UCSD-AML1 (cell line): ENCODE data around the gene ZSCAN5B.
A peak's percentile ranks its signal among the peaks of the same experiment; 100 is the strongest.

Experiments used
- DNase-seq: peaks from one replicate; lab custom pipeline; 2025; ENCODE audit not compliant: unreplicated experiment; lab: John Stamatoyannopoulos, UW

Gene ZSCAN5B

DNA sequence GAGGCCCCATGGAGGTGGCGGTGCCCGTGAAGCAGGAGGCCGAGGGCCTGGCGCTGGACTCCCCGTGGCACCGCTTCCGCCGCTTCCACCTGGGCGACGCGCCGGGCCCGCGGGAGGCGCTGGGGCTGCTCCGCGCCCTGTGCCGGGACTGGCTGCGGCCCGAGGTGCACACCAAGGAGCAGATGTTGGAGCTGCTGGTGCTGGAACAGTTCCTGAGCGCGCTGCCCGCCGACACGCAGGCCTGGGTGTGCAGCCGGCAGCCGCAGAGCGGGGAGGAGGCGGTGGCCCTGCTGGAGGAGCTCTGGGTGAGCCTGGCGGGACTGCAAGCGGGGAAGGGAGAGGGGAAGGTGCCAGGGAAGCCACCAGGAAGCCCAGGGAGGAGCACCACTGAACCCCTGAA lies 50.7 kb downstream of the ZSCAN5B start:
- DNase-seq: no peak

DNA sequence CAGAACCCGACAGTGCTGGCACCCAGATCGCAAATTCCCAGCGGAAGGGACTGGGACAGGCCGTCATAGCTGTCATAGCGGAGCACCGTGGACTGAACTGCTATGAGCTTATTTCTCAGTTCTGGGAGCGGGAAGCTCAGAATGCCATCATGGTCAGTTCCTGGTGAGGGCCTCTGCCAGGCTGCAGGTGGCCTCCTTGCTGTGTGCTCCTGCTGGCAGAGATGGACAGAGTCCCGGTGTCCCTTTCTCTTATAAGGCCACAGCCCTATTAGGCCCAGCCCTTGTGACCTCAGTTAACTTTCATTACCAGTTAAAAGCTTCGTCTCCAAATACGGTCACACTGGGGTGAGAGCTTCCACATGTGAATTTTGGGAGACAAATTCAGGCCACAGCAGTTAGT lies 51.9 kb downstream of the ZSCAN5B start:
- no peak for DNase-seq

DNA sequence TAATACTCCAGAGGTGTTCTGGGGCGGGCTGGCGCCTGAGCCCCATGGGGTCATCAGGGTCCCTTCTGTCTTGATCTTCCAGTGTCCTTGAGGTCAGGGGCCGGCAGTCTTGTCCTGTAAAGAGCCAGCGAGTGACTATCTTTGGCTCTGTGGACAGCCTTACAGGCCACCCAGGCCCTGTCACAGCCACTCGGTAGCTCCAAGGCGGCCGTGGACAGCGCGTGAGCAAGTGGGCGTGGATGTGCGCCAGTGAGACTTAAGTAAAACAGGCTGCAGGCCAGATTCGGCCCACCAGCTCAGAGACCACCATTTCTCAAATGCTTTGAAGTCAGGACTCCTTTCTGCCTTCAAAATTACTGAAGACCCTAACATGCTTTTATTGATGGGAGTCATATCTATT lies 52.8 kb downstream of the ZSCAN5B start:
- DNase-seq: no peak

GRCh38 chr19:56144376-56144775 lies 53.2 kb downstream of the ZSCAN5B start:
- DNase-seq: peak; percentile 52

DNA sequence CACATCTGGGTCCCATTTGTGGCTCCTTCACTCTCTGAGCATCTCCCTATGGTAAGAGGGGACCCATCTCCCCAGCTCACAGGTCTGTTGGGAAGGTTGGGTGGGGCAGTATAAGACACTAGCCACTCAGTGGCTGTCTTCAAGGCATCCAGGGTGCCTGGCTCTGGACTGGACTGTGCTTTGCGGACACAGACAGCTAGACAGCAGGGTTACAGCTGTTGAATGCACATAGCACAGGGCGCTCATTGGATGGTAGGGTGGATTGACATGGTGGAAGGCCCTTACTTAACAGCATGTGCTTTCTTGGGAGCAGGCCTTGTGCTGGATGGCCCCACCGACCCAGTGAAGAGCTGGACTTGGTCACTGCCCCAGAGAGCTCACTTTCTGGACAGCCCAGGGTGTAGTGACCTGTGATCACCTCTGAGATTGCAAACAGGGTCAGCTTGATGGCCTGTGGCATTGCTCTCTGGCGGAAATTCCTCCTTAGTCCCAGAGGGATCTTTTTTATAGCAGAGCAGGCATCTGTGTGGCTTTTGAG lies 54.6 kb downstream of the ZSCAN5B start:
- DNase-seq: no peak

- no peak for DNase-seq
Measured at GRCh38 chr19:56142087-56142787, 55.3 kb downstream of the ZSCAN5B start.

DNA sequence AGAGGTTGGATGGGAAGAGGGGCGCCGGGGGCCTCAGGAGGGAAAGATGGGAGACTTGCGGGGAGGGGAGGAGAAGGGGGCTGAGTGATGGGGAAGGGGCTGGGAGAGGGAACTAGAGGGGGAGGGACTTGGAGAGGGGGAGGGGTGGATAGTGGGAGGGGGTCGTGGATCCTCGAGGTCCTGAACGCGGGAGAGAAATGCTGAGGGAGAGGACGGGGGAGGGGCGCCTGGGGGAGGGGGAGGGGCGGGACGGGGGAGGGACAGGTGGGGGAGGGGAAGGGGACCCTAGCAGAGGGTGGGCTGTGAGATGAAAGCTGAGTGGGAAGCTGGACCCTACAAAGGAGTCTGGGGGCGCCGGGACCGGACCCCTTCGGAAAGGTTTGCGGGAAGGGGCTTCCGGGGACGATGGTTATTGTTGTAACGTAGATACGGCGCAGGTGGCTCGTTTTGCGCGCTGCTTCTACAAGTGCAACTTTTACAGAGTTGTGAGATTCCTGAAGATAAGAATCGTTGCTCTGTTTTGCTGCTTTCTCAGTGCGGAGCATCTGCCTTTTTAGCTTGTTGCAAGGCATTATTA lies 56.1 kb downstream of the ZSCAN5B start:
- no peak for DNase-seq

DNA sequence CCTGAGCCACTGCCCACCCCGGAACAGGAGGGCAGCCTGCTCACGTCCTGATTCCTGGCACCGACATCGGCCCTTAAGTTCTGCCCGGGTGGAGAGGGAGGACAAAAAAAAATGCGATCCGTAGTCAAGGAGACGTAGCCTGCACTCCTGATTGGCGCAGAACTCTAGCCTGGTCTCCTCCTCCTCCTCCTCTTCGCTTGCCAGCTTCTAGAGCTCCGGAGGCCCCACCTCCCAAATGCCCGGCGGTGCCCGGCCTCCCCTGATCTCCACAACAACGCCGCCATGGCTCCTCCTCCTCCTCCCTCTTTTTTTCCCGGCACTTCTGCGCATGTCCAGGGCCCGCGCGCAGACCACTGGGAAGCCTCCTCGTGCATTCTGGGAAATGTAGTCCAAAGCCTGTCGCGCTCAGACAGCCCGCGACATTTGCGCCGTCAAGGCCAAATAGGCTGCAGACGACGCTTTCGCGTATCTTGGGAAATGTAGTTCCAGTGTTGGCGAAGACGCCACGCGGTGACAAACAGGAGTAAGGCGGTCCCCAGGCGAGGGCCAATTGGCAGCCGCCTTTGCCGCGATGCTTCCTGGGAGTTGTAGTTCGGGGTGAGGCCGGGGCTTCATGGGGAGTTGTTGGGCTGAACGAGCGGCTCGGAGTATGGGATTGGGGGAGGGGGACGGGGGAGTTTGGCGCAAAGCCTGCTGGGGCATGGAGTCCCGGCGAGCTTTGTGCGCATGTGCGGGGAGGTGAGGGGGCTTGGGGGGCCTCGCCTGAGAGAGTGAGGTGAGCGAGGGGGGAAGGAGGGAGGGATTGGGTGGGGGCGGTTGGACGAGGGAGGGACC lies 56.8 kb downstream of the ZSCAN5B start, which contains the start of gene ZNF444:
Gene ZNF444 (plus strand): TSS at position 705 of the 834 bp plus-strand sequence. CDS start 5,625 bp downstream, outside the sequence.
- DNase-seq: peak; percentile 100

DNA sequence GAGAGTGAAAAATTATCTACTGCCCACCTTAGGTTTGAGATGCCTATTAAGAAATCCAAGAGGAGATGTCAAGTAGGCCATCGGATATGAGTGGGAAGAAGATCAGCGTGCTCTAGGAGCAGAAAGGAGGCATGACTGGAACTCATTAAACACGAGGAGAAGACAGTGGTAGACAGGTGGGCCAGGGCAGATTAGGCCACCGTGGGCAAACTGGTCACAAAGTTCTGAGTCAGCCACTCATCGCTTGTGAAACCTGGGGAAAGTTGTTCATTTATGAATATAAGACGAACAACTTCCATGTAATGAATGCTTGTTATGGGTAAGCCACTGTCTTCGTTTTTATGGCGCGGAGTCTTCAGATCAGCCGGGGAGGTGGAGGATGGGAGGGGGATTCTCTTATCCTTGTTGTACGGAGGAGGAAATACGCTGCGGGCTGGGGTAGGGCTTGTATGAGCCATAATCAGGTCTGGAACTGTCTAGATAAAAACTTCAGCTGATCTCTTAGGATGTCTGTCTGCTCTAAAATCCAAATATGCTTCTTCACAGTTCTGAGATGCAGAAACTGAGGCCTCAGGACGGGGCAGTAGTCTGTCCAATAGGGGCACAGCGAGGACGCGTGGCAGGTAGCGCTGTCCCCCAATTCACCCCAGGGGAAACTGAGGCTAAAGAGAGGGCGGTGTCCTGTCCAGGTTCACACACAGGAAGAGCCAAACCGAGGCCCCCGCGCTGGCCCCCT lies 57.6 kb downstream of the ZSCAN5B start:
- DNase-seq: no peak
